ENCODE measurements around the gene ARL8B. TPM values are rescaled to one million over a fixed set of nuclear protein-coding genes. Genes with fewer than 3 reads are reported as not detected.

Gene ARL8B
- polyA plus RNA-seq, 3 donors = 46.6 to 121 (median 101) TPM

GRCh38 chr3:5120446-5120845 is 1.6 kb upstream of the ARL8B start:
- 100% methylated on average over 1 of the region's 3 CpGs for whole genome bisulfite sequencing (ENCODE audit: insufficient coverage)
- Histone ChIP-seq H3K27me3 (ENCODE audit: control insufficient read depth in 2 of 2, insufficient read depth in 2 of 2, low read length in 2 of 2) (no peaks in the 10 kb centered on the region), H3K4me2 (replicated peaks; ENCODE audit: extremely low read depth, low read length, poor library complexity, severe bottlenecking) (no peak overlapping the region), H3K9ac (ENCODE audit: insufficient read depth, low read length, poor library complexity, severe bottlenecking) (no peak overlapping the region), H3K4me1 (ENCODE audit: control insufficient read depth in 1 of 2, insufficient read depth in 2 of 2, low read length in 2 of 2) (peaks cover 28 to 31% of the 10 kb centered on the region in 2 donors), H3K4me3 (replicated peaks in 1 of 3; ENCODE audit: low read depth in 2 of 3, low read length in 3 of 3) (no peak overlapping the region), H4K20me1 (ENCODE audit: insufficient read depth, low read length) (peaks cover 30% of the 10 kb centered on the region), H3K79me2 (ENCODE audit: insufficient read depth, low read length) (peaks cover 41% of the 10 kb centered on the region), H2AFZ (ENCODE audit: insufficient read depth, low read depth, low read length, poor library complexity, severe bottlenecking) (no peak overlapping the region), H3K9me3 (replicated peaks in 1 of 2; ENCODE audit: control insufficient read depth in 1 of 2, insufficient read depth in 1 of 2, low read length in 2 of 2) (no peaks in the 10 kb centered on the region), H3K36me3 (replicated peaks in 1 of 2; ENCODE audit: control insufficient read depth in 1 of 2, insufficient read depth in 2 of 2, low read length in 2 of 2) (no peaks in the 10 kb centered on the region), H3K27ac (ENCODE audit: low read depth in 1 of 2, low read length in 2 of 2) (no peak overlapping the region)
- Mint-ChIP-seq H3K9me3 (peaks cover 0 to 2% (median 0%) of the 10 kb centered on the region in 7 donors), H3K36me3 (peaks cover 7 to 10% of the 10 kb centered on the region in 2 donors), H3K27me3 (ENCODE audit: low read depth in 3 of 3) (peaks cover 0 to 1% (median 0%) of the 10 kb centered on the region in 3 donors), H3K27ac (no peak overlapping the region), H3K4me1 (peaks cover 27% of the 10 kb centered on the region), H3K4me3 (no peak overlapping the region)
- DNase-seq = no peak
- TF ChIP-seq CTCF (IDR thresholded peaks at IDR 0.05) = no peak
- intact Hi-C loops (cut with micrococcal nuclease) = loop anchor here in 1 of 2 donors (10.0 kb wide), 2 partner anchors 106 to 136 kb away; no protein-coding TSS in a partner anchor

- H3K4me3 Mint-ChIP-seq = peak overlapping the region; percentile 93 to 96
- peaks cover 0 to 2% (median 0%) of the 10 kb centered on the region in 7 donors for H3K9me3 Mint-ChIP-seq
- H3K27me3 Mint-ChIP-seq (ENCODE audit: low read depth in 3 of 3) = no peaks in the 10 kb centered on the region
These were observed 932 bp downstream of the ARL8B start for GRCh38 chr3:5122741-5123706.

More at GRCh38 chr3:5122741-5123706, 932 bp downstream of the ARL8B start:
- Histone ChIP-seq H3K79me2 (ENCODE audit: insufficient read depth, low read length) (peaks cover 66% of the 10 kb centered on the region), H3K27me3 (ENCODE audit: control insufficient read depth in 2 of 2, insufficient read depth in 2 of 2, low read length in 2 of 2) (no peaks in the 10 kb centered on the region), H3K4me2 (replicated peaks; ENCODE audit: extremely low read depth, low read length, poor library complexity, severe bottlenecking) (peak overlapping the region; percentile 81), H3K27ac (ENCODE audit: low read depth in 1 of 2, low read length in 2 of 2) (peak overlapping the region; percentile 99 to 100), H3K9me3 (replicated peaks in 1 of 2; ENCODE audit: control insufficient read depth in 1 of 2, insufficient read depth in 1 of 2, low read length in 2 of 2) (no peaks in the 10 kb centered on the region), H3K4me1 (ENCODE audit: control insufficient read depth in 1 of 2, insufficient read depth in 2 of 2, low read length in 2 of 2) (peaks cover 47 to 56% of the 10 kb centered on the region in 2 donors), H3K36me3 (replicated peaks in 1 of 2; ENCODE audit: control insufficient read depth in 1 of 2, insufficient read depth in 2 of 2, low read length in 2 of 2) (no peaks in the 10 kb centered on the region), H3K9ac (ENCODE audit: insufficient read depth, low read length, poor library complexity, severe bottlenecking) (peak overlapping the region; percentile 100), H3K4me3 (replicated peaks in 1 of 3; ENCODE audit: low read depth in 2 of 3, low read length in 3 of 3) (peak overlapping the region; percentile 77 to 98 (median 83)), H4K20me1 (ENCODE audit: insufficient read depth, low read length) (peaks cover 40% of the 10 kb centered on the region), H2AFZ (ENCODE audit: insufficient read depth, low read depth, low read length, poor library complexity, severe bottlenecking) (no peak overlapping the region)
- Mint-ChIP-seq H3K27ac (peak overlapping the region; percentile 97 to 99 (median 99)), H3K36me3 (peaks cover 10 to 12% of the 10 kb centered on the region in 2 donors), H3K4me1 (peaks cover 40% of the 10 kb centered on the region)
- WGBS (ENCODE audit: insufficient coverage) = under 1% methylated on average over 25 of the region's 31 CpGs
- intact Hi-C loops (cut with micrococcal nuclease) = loop anchor here (2.0 to 10.0 kb wide), 5 partner anchors 16 to 138 kb away; no protein-coding TSS in a partner anchor
- DNase-seq = peak; percentile 71 to 95 (median 90)
- no peak for TF ChIP-seq CTCF (IDR thresholded peaks at IDR 0.05)

Data from CD14-positive monocyte (primary cell).